Jurkat, Clone E6-1 (cell line): ENCODE results near the gene AGPAT4.

Experiments used
- DNase-seq: peaks from one replicate; pipeline ENCODE4 v3.0.0-alpha.2; 2011; ENCODE audit warnings: low read depth, low spot score
- H3K4me3 ChIP-seq: 2 replicates; pipeline ENCODE4 v1.5.1; 2011; ENCODE audit warnings: mild to moderate bottlenecking, low read length, control low read depth, moderate library complexity

AGPAT4 gene

DNA sequence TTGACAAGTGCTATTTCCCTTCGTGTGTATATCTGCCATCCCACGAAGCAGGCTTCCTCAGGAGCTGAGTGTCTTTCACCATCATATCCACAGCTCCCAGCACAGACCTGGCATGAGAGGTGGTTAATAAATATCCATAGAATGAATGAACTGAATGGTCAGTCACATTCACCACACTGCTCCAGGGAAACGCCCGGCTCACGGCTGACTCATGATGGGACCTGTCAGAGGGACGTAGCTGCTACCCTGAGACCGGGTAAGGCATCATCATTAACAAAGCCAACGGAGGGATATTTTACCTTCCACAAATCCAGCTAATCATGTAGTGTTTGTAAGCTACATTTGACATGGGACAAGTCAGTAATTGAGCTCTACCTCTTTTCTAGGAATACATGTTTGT lies 12.5 kb downstream of the AGPAT4 start:
- no peak overlapping the region for H3K4me3 ChIP-seq
- DNase-seq = no peak

DNA sequence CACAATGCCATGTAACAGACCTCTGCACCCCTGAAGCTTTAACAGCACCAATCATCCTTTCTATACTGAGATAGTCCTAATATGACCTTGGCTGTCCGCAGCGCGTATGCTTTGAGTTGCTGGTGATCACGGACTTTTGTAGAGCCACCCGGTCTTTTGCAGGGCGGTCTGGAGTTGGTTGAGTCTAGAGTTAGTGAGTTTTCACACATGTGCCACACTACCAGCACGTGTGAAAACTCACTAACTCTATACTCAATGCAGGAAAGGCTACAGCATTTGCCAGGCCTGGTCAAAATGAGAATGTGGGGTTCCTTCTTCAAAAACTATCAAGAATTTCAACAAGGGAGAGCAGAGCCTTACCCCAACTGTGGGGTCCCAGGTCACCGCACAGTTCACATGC lies 14.6 kb downstream of the AGPAT4 start:
- H3K4me3 ChIP-seq = no peak overlapping the region
- DNase-seq = no peak

DNA sequence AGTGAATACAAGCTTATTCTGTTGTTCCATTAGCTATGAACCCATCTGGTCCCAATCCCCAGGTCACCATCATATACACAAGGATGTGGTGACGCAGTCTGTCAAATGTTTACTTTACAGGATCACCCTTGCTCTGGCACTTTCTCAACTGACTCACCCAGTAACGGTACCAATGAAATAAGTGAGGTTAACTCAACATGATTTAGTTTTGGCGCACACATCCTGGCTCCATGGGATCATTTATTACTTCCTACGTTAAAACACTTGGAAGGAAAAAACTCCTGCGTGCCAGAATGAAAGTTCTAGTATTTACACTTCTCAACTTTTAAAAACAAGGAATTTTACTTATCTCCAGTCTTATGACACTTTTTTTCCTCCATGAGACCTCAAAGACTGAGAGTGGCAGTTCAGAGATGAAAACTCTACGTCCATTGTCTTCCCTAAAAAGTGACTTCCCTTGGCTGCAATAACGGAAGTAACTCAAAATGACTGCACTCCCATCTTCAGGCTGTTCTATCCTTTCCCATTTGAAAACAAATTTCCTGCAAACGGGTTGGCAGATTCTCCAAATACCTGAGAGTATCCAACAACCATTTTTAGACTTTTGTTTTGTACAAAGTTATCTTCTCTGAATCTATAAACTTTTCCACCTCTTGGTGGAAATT lies 15.9 kb downstream of the AGPAT4 start:
- H3K4me3 ChIP-seq = no peak overlapping the region
- DNase-seq = no peak

DNA sequence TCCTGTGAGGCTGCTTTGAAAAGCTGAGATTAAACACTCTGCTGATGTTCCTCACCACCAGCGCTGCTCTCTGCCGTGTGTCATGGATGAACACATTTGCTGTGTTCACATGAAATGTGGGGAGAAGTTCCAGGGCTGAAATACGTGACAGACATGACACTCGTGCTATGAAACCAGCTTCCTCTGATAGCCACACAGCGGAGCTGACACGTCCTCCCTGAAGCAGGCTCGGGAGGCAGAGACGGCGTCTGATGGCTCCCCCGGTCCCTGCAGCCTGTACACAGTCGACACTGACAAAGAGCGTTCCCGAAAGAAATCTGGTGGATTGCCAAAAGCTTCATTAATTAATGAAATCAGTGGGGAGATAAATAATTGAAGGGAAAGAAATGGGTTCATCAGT lies 17.5 kb downstream of the AGPAT4 start:
- H3K4me3 ChIP-seq = no peak overlapping the region
- no peak for DNase-seq

DNA sequence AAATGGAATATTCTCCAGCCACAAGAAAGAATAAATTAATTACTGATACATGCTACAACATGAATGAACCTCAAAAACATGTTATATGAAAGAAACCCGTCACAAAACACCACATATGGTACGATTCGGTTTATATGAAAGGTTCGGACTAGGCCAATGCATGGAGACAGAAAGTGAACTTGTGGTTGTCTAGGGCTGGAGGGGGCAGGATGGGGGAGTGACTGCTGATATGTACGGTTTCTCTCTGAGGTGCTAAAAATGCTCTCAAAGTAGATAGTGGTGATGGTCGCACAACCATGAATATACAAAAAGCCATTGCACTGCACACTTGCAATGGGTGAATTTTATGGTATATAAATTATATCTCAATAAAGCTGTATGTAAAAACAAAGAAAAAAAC lies 18.3 kb downstream of the AGPAT4 start:
- DNase-seq = no peak

DNA sequence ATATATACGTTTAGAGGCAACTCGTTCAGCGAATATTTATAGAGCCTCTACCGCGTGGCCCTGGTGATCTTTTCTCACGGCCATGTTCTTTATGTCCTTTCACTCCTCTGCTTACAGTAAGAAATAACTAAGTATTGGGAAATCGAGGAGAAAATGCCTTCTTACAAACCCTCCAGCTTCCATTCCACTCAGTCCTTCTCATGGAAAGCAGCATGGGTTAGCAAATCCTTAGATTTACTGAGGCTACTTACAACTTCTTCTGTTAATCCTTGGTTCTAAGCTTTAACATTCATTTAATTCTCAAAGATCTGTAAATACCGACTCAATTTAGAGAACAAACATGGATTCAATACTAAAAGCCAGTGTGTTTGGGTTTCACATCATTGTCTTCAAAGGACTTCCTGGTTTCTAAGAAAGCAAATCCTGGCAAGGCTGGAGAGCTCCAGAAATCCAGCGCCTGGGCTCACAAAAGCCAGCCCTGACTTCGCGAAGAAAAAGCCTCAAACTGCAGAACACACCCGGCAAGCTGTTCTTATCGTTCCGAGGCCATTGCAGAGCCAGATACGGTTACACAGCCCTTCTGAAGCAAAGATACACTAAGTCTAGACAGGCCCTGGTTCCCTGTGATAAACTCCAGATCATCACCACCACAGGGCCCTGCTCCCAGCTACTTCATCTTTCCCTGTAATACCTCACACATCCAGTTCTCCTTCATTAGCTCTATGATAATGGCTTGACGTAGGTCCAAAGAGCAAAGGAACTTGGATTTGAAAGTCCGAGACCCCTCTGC lies 19.2 kb downstream of the AGPAT4 start:
- no peak for DNase-seq
- H3K4me3 ChIP-seq = no peak overlapping the region

More for the DNA sequence above, 18.3 kb downstream of the AGPAT4 start:
- no peak overlapping the region for H3K4me3 ChIP-seq

DNA sequence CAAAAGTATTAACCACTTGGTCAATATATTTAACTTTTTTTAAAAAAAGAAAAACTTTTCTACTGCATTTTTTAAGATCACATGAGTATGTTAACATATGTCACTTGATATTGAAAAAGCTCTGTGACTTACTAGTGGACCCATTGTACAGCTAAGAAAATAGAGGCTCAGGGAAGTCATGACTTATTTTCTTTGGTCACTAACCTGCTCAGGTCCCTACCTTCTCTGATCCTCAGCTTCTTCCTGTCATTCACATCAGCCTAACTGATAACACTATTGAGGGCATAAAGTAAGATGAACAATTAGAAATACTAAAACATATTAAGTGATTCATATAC lies 19.8 kb downstream of the AGPAT4 start:
- DNase-seq = no peak
- no peak overlapping the region for H3K4me3 ChIP-seq

DNA sequence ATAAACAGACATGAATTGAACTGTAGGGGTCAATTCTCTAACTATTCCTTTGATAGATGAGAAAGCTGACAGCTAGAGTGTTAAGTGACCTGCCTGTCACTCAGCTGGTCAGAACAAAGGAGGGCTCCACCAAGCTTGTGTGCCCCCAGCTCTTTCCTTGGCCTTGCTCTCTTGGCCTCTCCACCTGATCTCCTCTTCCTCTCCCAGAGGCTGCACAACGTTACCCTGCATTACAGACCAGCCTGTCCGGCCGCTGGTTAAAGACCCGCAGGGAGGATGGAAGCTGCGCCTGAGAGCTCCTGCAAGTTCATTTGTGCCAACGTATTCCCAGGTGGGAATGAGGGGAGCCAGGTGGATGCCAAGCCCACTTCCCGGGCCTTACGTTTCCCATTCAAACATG lies 22.5 kb downstream of the AGPAT4 start:
- DNase-seq = no peak
- no peak overlapping the region for H3K4me3 ChIP-seq

DNA sequence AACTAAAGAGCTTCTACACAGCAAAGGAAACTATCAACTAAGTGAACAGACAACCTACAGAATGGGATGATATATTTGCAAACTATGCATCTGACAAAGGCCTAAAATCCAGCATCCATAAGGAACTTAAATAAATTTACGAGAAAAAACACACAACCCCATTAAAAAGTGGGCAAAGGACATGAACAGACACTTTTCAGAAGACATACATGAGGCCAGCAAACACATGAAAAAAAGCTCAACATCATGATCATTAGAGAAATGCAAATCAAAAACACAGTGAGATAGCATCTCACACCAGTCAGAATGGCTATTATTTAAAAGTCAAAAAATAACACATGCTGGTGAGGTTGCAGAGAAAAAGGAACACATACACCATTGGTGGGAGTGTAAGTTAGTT lies 24.5 kb downstream of the AGPAT4 start:
- H3K4me3 ChIP-seq = no peak overlapping the region
- no peak for DNase-seq

DNA sequence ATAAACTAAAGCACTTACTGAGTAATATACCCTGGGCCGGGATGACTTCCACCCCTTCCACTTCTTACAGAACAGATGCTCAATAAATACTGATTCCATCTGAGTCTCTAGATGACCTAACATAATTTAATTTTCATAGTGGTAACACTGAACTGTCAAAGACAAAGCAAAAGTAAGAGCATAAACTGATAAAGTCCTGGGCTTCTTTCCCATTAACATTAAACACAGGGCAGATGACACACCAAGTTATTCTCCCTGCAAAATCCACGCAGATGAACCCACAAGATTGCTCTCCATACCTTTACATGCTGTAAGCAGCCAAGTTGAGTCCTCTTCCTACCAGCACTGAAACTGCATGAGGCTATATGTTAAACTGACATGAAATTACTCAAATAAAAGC lies 27.1 kb downstream of the AGPAT4 start:
- DNase-seq = no peak
- no peak overlapping the region for H3K4me3 ChIP-seq

DNA sequence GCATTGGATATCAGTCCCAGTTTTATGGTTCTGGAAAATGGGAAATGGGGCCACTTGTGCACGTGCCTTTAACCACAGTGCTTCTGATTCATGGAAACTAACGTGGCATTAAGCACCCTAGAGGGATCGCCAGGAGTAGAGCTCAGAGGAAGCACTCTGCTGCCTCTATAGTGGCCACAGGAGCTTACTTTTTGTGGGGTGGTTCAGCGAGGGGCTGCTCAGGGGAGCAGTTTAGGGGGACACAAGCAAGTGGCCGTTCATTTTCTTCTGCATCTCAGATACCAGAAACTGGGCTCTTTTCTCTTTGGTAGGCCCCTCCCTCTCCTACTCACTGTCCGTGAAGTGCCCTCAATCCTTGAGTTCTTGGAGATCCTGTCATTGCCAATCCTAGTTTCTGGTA lies 28.5 kb downstream of the AGPAT4 start:
- no peak overlapping the region for H3K4me3 ChIP-seq
- no peak for DNase-seq

DNA sequence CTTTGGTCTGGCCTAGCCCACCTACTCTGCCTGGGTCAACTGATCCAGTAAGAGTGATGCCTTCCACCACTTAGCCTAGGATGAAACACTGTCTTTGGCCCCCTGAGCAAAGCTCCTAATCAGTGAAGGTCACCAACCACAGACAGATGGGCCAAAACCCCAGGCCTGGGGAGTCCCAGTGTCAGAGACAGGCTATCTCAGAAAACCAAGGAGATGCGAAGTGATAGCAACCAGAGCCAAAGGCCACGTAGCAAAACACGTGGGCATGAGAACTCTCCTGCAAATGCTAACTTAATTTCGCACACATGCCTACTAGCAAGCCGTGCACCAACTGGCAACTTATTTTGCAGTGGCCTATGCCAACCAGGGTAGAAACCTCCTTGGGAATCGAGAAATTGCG lies 29.1 kb downstream of the AGPAT4 start:
- DNase-seq = no peak
- no peak overlapping the region for H3K4me3 ChIP-seq

DNA sequence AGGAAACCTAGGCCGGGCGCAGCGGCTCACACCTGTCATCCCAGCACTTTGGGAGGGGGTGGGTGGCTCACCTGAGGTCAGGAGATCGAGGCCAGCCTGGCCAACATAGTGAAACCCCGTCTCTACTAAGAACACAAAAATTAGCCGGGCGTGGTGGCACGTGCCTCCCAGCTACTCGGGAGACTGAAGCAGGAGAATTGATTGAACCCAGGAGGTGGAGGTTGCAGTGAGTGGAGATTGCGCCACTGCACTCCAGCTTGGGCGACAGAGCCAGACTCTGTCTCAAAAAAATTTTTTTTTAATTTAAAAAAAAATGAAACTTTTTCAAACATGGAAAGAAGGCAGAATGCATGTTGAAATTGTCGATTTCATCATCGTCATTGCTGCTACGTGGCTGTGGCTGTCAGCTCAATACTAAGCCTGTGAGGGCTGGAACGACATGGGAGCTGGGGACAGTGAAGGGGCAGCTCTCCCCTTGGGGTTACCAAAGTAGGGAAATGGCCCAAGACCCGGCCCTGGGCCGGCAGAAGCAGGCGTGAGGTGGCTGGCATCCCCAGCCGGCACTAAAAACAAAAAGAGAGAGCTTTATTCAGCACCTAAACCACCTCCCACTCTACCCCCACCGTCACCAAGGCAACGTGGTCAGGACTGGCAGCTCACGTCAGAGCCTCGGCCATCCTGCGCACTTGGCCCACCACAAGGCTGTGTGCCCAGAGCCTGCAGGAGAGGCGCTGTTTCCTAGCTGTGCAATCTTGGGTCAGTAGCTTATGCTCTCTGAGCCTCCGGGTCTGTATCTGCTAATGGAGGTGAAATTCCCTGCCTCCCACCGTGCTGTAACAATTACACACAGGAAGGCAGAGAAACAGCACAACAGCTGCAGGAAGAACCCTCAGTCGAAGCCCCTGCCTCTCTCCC lies 30.8 kb downstream of the AGPAT4 start:
- no peak overlapping the region for H3K4me3 ChIP-seq
- peak; percentile 16 for DNase-seq

DNA sequence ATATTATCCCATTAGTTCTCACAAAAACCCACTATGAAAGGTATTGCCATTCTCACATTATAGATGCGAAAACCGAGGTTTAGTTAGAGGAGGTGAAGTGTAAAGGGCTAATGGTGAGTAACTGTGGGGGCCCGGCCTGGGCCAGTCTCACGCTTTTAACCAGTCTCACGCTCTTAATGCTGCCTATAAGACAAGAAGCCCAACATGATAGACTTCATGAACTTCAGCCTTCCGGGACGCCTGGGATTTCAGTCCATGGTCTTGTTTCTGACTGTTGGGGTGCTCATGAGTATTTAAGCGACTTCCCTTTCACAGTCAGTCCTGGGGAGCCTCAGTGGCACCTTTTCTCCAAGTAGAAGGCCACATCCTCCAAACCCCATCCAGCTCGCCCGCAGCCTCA lies 31.7 kb downstream of the AGPAT4 start:
- H3K4me3 ChIP-seq = no peak overlapping the region
- no peak for DNase-seq

DNA sequence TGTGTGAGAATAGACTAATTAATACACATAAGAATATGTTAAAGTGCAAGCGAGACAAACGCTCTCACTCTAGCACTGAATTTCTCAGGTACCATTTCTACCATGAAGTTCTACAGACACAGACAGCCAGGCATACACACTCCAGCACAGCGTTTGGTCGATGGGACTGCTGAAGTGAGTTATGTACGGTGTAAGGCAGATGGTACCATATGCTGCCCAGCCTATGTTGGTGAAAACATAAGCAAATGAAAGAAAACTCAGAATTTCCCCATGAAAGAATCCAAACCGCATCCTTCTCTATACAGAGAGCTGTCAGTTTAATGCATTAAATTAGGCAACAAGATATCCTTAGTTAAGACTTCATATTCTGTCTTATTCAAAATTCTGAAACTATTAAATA lies 34.9 kb downstream of the AGPAT4 start:
- no peak overlapping the region for H3K4me3 ChIP-seq
- no peak for DNase-seq

DNA sequence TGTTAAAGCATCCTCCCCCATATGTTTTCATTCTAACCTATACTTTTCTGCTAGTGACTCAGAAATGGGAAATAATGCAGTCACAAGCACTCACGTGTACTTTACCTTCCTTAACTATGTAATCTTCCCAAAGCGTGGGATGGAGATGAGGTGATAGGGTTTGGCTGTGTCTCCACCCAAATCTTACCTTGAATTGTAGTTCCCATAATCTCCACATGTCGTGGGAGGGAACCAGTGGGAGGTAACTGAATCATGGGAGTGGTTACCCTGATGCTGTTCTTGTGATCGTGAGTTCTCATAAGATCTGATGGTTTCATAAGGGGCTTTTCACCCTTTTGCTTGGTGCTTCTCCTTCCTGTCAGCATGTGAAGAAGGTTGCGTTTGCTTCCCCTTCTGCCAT lies 35.4 kb downstream of the AGPAT4 start:
- no peak overlapping the region for H3K4me3 ChIP-seq
- no peak for DNase-seq

DNA sequence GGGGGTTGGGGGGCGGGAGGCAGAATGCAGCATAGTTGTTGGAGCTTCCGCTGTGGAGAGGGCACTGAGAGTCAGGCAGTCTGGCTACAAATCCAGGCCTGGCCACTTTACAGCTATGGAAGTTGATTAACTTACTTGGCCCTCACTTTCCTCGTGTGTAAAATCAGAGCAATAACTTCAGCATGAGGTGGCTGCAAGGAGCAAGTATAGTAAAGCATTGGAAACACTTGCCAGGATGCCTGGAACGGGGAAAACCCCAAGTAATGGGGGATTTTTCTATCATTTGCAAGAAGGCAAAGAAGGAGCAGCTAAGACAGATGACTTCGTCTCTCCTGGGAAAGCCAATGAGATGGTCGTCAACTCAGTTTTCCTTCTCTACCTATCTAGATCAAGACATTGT lies 35.8 kb downstream of the AGPAT4 start:
- no peak for DNase-seq
- no peak overlapping the region for H3K4me3 ChIP-seq

DNA sequence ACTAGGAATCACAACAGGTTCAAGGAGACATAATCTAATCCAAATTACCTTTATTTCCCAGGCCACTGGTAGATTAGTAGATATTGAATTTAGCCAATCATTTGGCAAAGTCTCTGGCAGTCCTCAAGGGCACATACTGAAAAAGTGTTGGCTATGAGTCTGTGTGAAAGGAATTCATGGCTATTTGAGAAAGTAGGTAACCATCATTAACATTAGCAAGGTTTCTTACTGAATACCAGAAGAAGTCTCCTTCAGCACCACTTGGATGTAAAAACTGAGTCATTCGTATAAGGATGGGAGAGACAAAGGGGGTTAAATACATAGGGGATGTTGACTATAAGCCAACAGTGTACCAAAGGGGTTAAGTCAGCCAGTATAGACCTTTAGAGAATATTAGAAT lies 36.7 kb downstream of the AGPAT4 start:
- H3K4me3 ChIP-seq = no peak overlapping the region
- no peak for DNase-seq

DNA sequence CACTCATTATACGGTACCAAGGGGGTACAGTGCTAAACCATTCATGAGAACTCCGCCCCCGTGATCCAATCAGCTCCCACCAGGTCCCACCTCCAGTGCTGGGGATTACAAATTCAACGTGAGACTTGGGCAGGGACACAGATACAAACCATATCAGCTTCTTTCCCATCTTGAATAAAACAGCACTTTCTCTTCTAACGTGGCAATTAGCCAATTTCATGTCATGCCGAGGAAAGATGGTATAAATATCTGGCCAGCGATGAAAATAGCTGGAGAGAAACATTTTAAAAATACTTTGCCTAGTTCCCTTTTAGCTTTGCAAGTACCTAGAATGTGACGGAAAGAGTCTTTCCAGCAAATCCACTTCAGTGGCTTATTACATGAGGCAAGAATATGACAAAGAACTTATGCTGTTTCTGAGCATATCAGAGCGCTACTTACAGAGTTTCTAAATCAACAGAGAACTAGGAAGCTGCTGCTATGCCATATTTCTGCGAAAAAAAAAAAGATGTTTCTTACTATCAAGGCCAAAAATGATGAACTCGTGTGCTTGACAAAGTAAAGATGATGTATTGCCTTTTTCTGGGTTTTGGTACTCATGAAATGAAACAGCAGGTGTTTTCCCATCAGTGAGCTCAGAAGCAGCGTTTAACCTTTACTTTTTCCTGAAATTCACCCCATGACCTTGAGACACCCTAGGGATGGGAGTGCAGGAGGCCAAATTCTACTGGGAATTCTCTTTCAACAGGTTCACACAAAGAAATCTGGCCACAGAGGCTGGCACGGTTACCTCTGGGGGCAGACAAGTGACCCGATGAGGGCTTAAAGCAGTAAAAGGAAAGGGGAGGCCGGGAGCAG lies 37.9 kb downstream of the AGPAT4 start:
- H3K4me3 ChIP-seq = no peak overlapping the region
- DNase-seq = no peak
